ENCODE data around the gene TRAF1. TPM values are rescaled to one million over a fixed set of nuclear protein-coding genes. Genes with fewer than 3 reads are reported as not detected.

Gene TRAF1
- total and polyA plus RNA-seq, 10 of the 15 experiments (the other 5 are each of a cell fraction or from before 2014, with no cell fraction given) = 13.8 to 163 (median 128) TPM

- no peak for ATAC-seq
- H2AFZ ChIP-seq (ENCODE audit: control insufficient read depth, low read depth, low read length) = no peak overlapping the region
- no peaks in the 10 kb centered on the region for H3K79me2 ChIP-seq (ENCODE audit: control insufficient read depth, insufficient read depth, low read length)
- H3K9ac ChIP-seq (ENCODE audit: control insufficient read depth, insufficient read depth, low read length) = no peak overlapping the region
- H3K27ac ChIP-seq (ENCODE audit: control insufficient read depth, insufficient read depth) = no peak overlapping the region
- 48% methylated on average over 2 of the region's 2 CpGs for WGBS (ENCODE audit: insufficient coverage, insufficient replicate concordance, low lambda C conversion rate, missing lambda C conversion rate)
- ChIA-PET RAD21 (ENCODE audit: unreplicated experiment) (no interaction called here), CTCF (interaction anchor here (2.2 kb wide), 1 partner anchor 13 kb away, joined by 7 read pairs; no protein-coding TSS in a partner anchor), SMC1A (ENCODE audit: uncharacterized antibody, unreplicated experiment) (interaction anchor here (1.5 kb wide), 1 partner anchor 16 kb away, joined by 3 read pairs; no protein-coding TSS in a partner anchor), POLR2A (interaction anchor here (0.6 to 0.7 kb wide), 2 partner anchors 28 to 130 kb away, joined by 3 read pairs; no protein-coding TSS in a partner anchor)
- H3K27me3 ChIP-seq (replicated peaks in 1 of 2; ENCODE audit: control insufficient read depth in 2 of 2, insufficient read depth in 2 of 2, low read length in 1 of 2) = no peaks in the 10 kb centered on the region
- no peak for TF ChIP-seq HDAC2 (IDR thresholded peaks at IDR 0.05)
- TF ChIP-seq CBFB (IDR thresholded peaks at IDR 0.05; ENCODE audit: low read depth) = no peak
- no peak for TF ChIP-seq MAX (IDR thresholded peaks at IDR 0.05; ENCODE audit: low read depth, low read length)
- no peak for TF ChIP-seq ZNF622 (IDR thresholded peaks at IDR 0.05)
- no peak for TF ChIP-seq MYB (IDR thresholded peaks at IDR 0.05; ENCODE audit: borderline replicate concordance, low read depth, low read length)
- no peak for TF ChIP-seq SRF (IDR thresholded peaks at IDR 0.05; ENCODE audit: low read depth in 2 of 2, low read length in 2 of 2)
- no peak for TF ChIP-seq STAT1 (conservative IDR thresholded peaks at IDR 0.05)
- no peak for TF ChIP-seq TCF3 (IDR thresholded peaks at IDR 0.05; ENCODE audit: borderline replicate concordance, insufficient read depth, low read depth, low read length)
- no peak for TF ChIP-seq KLF5 (IDR thresholded peaks at IDR 0.05; ENCODE audit: partially characterized antibody)
- TF ChIP-seq RUNX3 (IDR thresholded peaks at IDR 0.05; ENCODE audit: low read length) = no peak
- TF ChIP-seq PAX5 (IDR thresholded peaks at IDR 0.05; ENCODE audit: borderline replicate concordance, low read depth, low read length) = no peak
- TF ChIP-seq HDAC6 (IDR thresholded peaks at IDR 0.05; ENCODE audit: unreplicated experiment) = no peak
- no peak for TF ChIP-seq ZBTB4 (CRISPR knock-in tag; IDR thresholded peaks at IDR 0.05)
- in situ Hi-C loops (cut with MboI) (no loop called here), intact Hi-C loops (cut with micrococcal nuclease; ENCODE audit: unreplicated experiment) (no loop called here)
- FAIRE-seq = no peak
- H3K4me3 ChIP-seq = no peak overlapping the region
- H3K4me1 ChIP-seq (ENCODE audit: control insufficient read depth, insufficient read depth, low read length) = peaks cover 11% of the 10 kb centered on the region
- no TSS peak for BruUV-seq (replicated peaks)
- no peaks in the 10 kb centered on the region; the same call in 2 of the 3 replicates for H3K9me3 ChIP-seq (replicated peaks; ENCODE audit: control insufficient read depth, insufficient read depth, low read length)
- H3K4me2 ChIP-seq (ENCODE audit: control insufficient read depth, insufficient read depth) = no peak overlapping the region
- H3K36me3 ChIP-seq (ENCODE audit: control insufficient read depth in 2 of 2, insufficient read depth in 2 of 2, low read length in 1 of 2) = no peaks in the 10 kb centered on the region
- no peaks in the 10 kb centered on the region for H4K20me1 ChIP-seq (ENCODE audit: control insufficient read depth, insufficient read depth)
- DNase-seq (ENCODE audit: low read depth, low spot score) = no peak
Observed at GRCh38 chr9:120949290-120949689, 22.7 kb upstream of the TRAF1 start.
